Breast epithelium (tissue), 3 donors: ENCODE measurements around the gene SDK2.

Source experiments
- POLR2A ChIP-seq: fragments of 450-650 bp; IDR thresholded peaks from one replicate; pipeline ENCODE4 v1.6.1; 2016; ENCODE audit warnings: antibody characterized with exemption, mild to moderate bottlenecking, moderate library complexity
- POLR2AphosphoS5 ChIP-seq, 3 donors: sonication (generic); formaldehyde crosslinking; IDR thresholded peaks; one replicate each; pipeline ENCODE4 v1.6.1; 2017; ENCODE audit warnings: antibody characterized with exemption in 3 of 3
- TF ChIP-seq, protein P1 (sequence below), 3 donors: fragments of 450-650 bp; IDR thresholded peaks; one replicate each; pipeline ENCODE4 v1.5.1; 2016 to 2017; ENCODE audit warnings: antibody characterized with exemption in 3 of 3, mild to moderate bottlenecking in 3 of 3, moderate library complexity in 3 of 3

DNA sequence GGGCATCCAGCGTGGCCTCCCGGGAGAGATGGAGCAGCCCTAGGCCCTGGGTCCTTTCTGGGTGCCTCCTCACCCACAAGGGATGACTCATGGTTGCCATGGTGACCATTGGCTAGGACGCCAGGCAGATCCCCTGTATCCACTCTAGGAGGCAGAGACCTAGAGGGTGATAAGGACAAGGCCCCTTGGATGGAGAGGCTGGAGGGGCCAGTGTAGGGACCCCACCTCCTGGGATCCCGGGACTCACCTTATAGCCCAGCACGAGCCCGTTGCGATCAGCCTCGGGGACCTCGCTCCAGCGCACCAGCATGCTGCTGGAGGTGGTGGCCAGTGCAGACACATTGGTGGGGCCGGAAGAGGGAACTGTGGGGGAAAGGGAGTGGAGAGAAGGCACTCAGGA lies 250.3 kb downstream of the SDK2 start:
- TF ChIP-seq, protein P1, sequence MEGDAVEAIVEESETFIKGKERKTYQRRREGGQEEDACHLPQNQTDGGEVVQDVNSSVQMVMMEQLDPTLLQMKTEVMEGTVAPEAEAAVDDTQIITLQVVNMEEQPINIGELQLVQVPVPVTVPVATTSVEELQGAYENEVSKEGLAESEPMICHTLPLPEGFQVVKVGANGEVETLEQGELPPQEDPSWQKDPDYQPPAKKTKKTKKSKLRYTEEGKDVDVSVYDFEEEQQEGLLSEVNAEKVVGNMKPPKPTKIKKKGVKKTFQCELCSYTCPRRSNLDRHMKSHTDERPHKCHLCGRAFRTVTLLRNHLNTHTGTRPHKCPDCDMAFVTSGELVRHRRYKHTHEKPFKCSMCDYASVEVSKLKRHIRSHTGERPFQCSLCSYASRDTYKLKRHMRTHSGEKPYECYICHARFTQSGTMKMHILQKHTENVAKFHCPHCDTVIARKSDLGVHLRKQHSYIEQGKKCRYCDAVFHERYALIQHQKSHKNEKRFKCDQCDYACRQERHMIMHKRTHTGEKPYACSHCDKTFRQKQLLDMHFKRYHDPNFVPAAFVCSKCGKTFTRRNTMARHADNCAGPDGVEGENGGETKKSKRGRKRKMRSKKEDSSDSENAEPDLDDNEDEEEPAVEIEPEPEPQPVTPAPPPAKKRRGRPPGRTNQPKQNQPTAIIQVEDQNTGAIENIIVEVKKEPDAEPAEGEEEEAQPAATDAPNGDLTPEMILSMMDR (IDR thresholded peaks at IDR 0.05) = no peak
- TF ChIP-seq POLR2A = no peak
- TF ChIP-seq POLR2AphosphoS5 (IDR thresholded peaks at IDR 0.05) = no peak
